SHP77 treated with DMSO at 0.1 percent for 48 hours (cell line): Measurements from ENCODE around the gene DPCD.
A peak's percentile ranks its signal among the peaks of the same experiment; 100 is the strongest.

Experiments used
- DNase-seq: peaks from one replicate; lab custom pipeline; 2025; lab: John Stamatoyannopoulos, UW

Gene DPCD

DNA sequence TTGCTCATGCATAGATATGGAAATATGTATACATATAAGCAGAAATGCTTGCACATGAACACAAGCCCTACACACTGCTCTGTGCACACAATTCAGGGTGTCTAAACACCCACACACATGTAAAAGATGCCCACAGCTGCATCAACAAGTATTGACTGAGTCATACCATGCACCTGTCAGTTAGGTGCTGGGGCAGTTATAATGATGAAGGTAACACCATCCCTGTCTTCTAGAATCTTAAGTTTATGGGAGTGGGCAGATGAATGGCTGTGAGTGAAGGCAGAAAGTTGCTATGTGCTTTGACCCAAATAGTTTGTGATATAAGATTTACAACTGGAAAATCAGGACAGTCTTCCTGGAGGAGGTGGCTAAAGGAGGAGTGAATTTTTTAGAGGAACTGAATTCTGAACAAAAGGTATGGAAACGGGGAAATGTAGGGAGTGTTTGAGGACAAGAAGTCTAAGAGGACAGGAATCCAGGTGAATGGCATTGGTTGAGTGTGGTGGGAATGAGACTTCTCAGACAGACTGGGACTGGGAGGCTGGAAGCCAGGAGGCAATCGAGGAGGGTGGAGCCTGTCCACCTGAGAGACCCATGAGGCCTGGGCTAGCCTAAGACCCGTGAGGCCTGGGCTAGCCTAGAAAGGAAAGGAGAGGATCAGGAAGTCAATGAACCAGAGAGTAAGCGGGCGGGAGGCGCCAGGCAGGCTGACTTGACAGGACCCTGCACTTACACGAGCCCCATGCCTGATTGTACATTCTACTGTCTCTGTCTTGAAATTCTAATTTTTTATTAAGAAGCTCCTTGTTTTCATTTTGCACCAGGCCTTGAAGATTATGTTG lies 20.7 kb upstream of the DPCD start:
- DNase-seq = no peak

DNA sequence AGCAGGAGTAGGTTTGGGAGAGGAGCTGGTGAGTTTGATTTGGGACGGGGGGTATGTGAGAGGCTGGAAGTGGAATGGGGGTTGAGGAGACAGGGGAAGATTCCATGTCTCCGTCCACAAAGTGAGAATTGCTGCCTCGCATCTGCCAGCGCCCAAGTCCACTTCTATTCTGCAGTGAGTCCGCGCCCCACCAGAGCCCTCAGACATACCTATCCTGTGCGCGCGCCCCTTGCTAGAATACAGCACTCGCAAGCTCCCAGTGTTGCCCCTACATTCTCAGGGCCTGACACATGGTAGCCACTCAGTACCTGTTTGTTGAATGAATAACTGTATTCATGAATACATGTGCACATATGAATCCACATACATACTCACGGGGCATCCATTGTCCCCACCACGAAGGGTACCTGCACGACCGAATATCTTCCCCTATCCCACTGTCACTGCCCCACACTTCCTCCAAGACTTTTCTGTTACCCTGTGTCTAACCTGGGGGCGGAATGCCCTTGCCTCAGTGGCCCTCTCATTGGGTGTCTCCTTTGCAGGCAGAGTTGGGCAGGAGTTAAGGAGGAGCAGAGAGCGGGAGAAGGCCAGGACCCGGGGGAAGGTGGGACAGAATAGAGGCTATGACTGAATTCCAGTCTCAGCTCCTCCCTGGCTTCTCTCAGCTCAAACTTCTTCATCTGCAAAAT lies 19.9 kb upstream of the DPCD start:
- DNase-seq = no peak

DNA sequence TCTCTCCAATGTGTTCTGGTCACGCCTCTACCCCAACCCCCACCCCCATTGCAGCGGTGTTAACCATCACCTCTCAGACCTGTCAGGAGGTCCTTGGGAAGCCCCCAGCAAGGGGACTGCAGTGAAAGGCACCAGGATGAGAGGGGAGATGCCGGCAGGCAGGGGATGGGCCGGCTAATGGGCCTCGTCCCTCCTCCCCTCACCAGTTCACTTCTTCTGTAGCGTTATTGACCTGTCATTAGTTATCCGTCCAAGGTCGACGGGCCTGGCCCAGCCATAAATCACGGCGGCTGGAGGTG lies 18.8 kb upstream of the DPCD start:
- no peak for DNase-seq

DNA sequence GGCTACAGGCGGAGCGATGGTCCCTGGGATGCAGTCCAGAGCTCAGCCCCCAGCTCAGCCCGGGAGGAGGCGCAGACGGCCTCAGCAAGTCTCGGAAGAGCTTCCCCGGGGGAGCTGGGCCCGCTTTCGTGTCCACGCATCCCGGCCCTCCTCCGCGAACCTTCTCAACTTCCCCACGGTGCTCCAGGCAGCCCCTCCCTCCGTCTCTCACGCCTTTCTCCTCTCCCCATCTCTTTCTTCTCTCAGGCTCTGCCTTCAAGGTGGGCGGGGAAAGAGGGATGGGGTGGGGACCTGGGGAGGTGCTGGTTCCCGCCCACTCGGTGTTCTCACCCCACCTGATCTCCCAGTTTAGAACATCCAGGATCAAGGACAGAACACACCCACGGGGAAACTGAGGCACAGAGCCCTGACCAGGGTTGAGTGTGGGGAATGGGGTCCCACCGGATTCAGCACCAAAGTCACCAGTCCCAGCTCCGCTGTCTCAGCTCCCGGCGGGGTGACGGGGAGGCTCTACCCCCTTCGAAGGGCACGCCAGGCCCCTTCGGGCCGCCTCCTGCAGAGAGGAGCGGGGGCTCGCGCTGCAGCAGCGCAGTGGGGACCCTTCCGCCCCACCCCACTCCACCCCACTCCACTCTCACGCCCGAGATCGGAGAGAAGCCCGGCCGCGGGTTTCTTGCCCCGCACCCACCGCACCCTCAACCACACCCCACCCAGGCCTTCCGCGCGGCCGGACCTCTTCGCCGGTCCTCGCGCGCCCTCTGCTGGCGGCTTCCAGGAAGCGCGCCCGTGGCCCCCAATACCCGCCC lies 18.3 kb upstream of the DPCD start:
- no peak for DNase-seq

DNA sequence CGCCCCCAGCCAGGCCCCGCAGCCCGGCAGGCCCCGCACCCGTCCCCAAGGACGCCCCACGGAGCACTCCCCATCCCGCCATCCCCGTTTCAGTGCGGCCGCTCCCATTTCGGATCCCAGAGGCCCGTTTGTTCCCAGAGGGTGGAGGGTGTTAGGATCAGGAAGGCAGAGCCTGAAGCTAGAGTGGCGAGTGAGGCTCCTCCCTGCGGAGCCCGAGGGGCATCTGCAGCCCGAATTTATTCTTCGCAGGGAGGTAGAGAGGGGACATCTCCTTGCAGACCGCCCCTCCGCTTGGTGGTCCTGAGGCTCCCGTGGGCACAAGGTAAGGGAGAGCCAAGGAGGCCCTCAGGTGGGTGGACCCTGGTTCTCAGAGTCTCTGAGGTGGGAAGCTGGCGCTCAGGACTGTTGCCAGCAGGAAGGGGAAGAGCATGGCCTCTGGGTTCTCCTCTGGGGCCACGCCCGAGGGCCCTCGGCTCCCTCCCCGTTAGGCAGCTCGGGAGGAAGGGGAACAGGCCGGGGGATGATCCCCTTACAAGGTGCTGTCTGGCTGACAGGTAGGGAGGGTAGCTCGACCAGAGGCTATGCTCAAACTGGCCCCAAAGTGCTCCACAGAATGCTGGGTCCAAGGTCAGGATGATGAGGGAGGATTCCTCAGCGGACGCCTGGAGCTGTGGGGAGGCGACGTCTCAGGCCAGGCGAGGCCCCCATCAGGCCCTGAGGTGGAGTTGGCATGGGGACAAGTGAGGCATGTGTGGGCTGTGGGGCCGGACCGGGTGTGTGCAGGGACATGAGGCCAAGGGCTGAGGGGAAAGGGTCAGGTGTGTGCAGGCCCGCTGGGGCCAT lies 17.5 kb upstream of the DPCD start:
- peak; percentile 11 for DNase-seq

DNA sequence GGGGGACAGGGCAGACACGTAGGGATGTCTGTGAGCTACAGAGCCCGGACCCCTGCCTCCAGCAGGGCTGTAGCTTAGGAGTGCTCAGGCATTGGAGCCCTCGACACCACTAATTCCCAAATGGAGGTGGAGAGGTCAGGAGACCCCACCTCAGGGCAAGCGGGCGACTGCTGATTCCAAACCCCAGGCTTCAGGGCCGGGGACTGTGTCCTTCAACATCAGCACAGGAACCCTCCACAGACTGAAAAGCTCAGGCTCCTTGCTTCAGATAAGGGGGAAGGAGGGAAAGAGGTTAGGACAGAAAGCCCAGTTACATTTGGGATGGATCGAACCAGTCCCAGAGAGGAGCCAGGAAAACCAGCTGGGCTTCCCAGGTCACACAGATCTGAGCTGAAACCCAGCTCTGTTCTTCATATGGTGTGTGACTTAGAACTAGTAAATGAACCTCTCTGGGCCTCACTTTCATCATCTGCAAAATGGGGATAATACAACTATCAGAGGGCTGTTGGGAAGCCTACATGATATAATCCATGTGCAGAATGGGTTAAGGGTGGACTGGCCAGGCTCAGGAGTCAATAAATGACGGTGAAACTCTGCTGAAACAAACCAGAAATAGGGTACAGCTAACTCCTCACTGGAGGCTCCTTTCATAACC lies 16.7 kb upstream of the DPCD start:
- no peak for DNase-seq

DNA sequence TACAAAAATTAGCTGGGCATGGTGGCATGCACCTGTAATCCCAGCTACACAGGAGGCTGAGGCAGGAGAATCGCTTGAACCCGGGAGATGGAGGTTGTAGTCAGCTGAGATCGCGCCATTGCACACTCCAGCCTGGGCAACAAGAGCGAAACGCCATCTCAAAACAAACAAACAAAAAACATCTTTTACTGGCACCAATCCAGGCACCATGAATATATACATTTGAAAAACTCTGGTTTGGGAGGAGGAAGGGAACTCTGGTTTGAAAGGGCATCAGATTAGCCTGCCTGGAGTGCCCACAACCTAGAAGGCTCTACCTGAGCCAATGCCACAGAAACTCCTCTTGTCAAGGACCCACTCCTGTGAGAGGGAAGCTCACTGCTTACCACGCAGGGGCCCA lies 16.0 kb upstream of the DPCD start:
- no peak for DNase-seq

DNA sequence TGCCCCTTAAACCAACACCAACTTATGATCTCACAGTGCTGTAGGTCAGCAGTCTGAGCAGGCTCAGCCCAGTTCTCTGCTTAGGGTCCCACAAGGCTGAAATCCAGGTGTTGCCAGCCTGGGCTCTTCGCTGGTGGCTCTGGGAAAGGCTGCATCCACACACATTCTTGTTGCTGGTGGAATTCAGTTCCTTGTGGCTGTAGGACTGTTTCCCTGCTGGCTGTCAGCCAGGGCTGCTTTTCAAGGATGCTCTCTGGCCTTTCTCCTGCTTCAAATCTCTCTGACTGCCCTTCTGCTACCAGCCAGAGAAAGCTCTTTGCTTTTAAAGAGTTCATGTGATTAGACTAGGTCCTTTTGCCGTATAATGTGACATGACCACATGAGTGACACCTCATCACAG lies 15.3 kb upstream of the DPCD start:
- DNase-seq = no peak

DNA sequence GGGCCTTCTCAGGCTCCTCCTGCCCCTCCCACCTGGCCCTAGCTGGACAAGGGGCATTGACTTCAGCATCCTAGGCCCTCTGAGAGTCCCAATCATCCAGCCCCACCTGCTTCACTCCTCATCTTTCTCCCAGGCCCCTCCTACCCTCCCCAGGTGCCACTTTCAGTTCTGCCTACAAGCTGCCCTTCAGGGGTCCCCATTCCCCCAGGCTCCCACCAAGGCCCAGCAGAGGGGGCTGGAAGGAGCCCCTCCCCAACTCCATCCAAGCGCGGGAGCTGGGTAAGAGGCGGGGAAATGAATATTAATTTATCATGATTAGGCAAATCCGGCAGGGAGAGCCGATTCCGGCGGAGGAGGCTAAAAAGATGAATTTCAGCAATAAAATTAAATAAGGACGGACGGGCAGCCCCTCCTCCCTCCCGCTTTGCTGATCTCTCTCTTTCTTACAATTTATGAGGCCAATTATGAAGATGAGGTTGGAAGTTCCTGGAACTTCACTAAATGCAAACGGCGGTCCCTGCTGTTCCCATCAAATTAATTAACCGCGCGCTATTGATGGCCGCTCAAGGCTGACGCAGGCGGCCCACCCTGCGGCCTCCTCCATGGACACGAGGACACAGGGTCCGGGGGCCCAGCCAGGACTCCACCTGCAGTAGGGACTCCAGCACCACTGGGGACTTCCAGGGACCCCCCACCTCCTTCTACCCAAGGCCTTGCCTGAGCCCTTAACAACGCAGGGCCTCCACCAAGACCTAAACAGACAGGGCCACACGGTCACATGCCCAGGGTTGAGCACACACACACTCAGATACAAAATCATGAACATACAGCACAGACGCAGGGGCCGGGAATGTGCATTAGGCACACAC lies 14.0 kb upstream of the DPCD start:
- no peak for DNase-seq

DNA sequence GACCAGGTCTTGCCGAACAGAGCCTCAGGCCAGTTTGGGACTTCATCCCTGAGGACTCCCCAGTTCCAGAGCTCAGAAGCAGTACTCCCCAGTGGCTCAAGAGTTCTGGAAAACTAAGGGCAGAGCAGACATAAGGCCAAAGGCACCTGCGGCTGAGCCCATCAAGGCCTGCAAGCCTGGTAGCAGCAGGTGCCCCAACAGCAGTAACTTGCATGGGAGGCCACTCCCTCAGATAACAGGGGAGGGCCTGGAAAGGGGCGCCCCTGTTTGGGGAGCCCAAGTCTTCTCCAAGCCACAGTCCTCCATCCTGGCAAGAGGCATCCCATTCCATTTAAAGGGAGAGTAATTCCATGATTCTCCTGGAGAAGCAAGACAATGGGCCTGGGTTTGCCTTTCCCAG lies 13.0 kb upstream of the DPCD start:
- DNase-seq = no peak

DNA sequence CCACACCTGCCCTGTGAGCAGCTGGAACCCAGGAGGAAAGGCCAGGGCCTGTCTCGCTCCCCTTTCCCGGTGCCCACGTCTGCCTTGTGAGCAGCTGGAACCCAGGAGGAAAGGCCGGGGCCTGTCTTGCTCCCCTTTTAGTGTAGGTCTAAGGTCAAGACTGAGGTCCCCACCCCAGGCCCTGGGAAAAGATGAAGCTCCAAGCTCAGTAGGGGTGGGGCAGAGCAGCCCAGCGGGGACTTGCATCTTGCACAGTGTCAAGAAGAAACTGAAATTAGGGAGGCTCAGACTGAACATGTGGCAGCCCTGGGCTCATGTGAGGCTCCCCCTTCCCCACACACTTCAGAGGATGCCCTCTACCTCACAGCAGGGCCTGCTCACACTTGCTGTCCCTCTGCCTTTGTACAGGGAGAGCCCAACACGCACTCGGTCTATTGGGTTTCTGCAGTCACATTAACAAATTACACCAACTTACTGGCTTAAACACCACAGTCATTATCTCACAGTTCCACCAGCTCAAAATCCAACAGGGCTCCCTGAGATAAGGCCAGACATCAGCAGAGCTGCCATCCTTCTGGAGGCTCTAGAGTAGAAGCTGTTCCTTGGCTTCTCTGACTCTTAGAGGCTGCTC lies 12.4 kb upstream of the DPCD start:
- DNase-seq = no peak

DNA sequence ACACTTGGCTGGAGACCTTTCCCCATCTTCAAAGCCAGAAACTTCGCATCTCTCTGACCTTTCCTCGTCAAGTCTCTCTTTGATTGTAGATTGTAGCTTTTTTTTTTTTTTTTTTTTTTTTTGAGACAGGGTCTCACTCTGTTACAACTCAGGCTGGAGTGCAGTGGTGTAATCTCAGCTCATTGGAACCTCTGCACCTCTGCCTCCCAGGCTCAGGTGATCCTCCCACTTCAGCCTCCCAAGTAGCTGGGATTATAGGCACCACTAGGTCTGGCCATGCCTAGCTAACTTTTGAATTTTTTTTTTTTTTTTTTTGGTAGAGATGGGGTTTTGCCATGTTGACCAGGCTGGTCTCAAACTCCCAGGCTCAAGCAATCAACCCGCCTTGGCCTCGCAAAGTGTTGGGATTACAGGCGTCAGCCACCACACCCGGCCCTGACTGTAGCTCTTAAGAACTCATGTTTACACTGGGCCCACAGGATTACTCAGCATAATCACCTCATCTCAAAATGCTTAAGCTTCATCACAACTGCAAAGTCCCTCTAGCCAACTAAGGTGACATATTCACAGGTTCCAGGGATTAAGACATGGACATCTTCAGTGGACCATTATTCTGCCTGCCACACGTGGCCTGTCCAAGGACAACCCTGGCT lies 11.8 kb upstream of the DPCD start:
- no peak for DNase-seq

DNA sequence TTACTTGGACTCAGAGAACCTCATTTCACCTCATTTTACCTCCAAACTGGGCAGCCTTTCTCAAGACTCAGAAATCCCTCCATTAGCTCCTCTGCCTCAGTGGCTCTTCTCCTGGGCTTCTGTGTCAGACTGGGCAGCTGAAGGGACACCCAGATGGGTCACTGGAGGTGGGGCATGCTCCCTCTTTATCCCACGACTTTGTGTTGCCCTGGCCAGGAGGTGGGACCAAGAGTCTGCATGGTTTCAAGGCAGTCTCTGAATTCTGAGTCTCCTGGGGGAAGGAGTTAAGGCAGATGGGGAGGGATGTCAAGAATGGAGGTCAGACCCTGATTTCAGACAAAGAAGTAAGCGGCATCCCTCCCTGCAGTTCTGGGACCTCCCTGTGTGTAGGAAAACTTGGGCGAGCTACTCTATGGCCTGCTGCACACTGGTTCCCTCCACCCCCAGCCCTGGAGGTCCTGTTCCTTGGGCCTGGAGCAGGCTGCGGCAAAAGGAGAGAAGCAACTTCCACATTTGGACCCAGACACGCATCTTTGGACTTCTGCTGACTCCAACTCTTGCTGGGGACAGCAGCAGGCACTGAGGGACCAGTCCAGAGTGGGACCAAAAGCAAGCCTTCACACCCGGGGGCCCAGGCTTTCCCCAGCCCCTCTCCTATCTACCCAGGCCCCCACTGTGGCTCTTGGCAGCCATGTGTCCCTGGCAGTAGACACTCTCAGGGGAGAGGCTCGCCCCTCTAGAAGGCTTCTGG lies 10.8 kb upstream of the DPCD start:
- DNase-seq = no peak

DNA sequence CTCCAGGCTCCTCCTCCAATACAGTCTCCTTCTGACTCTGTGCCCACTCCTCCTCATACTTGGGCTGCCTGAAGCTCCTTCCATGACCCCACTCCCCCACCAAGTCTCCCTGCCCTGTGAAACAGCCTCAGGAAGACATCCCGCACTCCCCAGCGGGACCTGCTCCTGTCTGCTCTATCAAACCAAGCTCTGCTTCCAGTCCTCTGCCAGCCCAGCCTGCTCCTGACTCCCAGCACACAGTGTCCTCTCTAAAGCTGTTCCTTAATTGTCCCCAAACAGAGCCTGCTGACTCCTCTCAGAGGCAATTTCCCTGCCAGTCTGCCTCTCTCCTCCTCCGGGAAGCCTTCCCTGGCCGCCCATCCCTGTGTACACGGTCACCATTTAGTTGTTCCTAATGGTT lies 9.9 kb upstream of the DPCD start:
- no peak for DNase-seq

DNA sequence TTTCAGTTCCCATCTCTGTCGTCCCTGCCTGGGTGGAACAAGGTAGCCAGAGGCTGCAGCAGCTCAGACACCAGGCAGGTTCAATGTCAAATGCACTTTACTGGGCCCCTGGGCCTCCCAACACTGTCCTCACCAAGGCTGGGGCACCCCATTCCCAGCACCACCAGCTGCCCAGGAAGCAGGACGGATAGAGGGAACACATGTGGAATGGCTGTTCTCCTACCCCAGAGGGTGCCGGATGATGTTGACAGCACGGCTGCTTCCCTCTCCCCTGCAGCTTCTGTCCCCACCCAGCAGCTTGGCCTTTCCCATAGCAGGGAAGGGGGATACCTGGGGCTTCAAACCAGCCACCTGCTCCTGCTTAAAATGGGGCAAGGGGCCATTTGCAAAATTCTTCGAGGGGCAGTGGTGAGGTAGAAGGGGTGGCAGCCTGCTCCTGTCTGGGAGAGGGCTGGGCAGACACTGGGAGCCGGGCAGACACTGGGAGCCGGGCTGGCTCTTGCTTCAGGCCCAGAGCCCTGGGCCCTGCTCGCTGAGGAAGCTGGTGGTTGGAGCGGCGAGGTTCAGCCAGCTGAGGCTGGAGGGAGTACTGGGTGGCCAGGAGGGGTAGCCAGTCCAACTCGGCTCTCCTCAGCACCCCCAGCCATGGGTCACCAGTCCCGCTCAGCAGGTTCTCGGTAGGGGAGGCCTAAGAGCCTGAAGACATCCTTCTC lies 9.2 kb upstream of the DPCD start:
- no peak for DNase-seq

DNA sequence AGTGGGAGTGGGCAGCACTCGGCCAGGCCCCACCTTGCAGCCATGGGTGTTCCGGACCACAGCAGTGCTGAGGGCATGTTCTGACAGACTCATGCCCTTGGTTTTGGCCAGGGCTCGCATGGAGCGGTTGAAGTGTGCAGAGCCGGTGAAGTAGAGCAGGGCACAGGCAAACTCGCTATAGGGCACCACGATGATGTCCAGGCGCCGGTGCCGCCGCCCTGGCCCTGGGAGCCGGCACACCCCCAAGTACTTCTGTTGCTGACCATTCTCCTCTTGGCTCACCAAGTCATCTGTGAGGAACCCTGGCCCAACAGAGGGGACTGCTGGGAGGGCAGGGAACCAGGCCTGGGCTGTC lies 8.6 kb upstream of the DPCD start:
- DNase-seq = no peak

DNA sequence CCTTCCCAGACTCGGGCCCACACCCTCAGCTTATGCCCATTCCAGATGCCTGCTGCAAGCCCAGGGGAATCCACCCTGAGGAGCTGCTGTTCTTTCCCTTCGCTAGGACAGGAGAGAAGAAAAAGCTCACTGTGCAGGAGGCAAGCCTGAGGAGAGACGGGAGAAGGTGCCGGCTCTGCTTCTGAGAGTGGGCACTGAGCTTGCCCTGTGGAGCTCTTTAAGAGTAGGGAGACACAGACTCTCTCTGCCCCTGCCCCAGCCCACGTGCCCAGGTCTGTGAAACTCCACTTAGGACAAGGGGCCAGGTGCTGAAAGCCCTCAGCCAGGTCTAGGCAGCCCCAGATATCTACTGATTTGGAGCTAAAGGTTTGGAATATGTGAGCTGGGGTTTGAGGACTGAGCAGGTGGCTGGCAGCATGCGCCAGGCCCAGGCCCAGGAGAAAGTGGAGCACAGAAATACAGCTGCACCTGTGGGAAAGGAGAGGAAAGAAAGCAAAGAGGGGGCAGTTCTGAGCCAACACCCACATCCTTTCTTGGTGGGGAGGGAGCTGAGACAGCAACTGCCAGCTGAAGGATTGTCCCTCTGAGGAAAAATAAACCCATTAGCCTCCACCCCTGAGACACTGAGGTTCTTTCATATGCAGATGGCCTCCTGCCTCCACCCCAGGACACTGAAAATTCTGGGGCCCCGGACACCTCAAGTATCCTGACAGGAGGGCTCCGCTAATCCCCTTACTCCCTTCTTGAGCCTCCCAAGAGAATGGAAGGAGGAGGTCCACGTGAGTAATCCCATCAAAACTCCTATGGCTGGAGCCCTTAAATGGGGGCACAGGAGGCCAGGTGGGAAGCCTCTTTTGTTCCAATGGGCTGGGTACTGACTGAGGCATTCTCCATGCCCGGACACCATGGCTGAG lies 7.4 kb upstream of the DPCD start:
- no peak for DNase-seq
